NCI-H187 (cell line): ENCODE data around the gene TAOK1.
A peak's percentile ranks its signal among the peaks of the same experiment; 100 is the strongest.

Experiments used
- DNase-seq, 2 experiments: peaks; one replicate each; lab custom pipeline; 2025; lab: John Stamatoyannopoulos, UW

Gene TAOK1

GRCh38 chr17:29583324-29584248 lies 193.4 kb downstream of the TAOK1 start:
- no peak for DNase-seq

DNA sequence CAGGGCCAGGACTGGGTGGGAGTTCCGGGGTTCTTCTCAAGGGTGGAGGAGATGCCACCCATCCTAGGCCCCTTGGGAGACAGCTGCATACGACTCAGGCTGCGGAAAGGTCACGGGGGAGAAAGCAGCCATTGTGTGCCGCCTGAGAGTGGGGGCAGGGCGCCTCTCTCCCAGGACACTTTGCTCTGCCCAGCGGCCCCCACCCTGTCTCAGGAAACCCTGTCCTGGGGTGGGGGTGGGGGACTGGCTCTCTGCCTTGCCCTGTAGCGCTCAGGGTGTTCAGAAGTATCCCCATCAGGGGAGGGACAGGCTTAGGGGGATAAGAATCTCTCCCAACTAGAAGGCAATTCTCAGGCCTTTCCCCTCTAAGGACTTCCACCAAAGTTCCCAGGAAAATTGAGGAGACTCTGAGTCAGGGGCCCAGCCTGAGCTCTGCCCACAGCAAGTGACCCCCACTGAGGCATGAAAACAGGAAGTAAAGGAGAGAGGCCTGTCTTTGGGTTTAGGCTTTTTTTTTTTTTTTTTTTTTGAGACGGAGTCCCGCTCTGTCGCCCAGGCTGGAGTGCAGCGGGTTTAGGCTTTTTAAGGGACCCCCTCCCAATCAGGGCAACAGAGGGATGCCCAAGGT lies 194.4 kb downstream of the TAOK1 start:
- no peak for DNase-seq

- DNase-seq = no peak
Observed at GRCh38 chr17:29585080-29585751, 195.1 kb downstream of the TAOK1 start.

GRCh38 chr17:29586676-29587469 lies 196.7 kb downstream of the TAOK1 start:
- DNase-seq = no peak

GRCh38 chr17:29587591-29587990 lies 197.4 kb downstream of the TAOK1 start:
- DNase-seq = no peak

- DNase-seq = no peak
Observed at GRCh38 chr17:29588017-29588561, 197.9 kb downstream of the TAOK1 start.

DNA sequence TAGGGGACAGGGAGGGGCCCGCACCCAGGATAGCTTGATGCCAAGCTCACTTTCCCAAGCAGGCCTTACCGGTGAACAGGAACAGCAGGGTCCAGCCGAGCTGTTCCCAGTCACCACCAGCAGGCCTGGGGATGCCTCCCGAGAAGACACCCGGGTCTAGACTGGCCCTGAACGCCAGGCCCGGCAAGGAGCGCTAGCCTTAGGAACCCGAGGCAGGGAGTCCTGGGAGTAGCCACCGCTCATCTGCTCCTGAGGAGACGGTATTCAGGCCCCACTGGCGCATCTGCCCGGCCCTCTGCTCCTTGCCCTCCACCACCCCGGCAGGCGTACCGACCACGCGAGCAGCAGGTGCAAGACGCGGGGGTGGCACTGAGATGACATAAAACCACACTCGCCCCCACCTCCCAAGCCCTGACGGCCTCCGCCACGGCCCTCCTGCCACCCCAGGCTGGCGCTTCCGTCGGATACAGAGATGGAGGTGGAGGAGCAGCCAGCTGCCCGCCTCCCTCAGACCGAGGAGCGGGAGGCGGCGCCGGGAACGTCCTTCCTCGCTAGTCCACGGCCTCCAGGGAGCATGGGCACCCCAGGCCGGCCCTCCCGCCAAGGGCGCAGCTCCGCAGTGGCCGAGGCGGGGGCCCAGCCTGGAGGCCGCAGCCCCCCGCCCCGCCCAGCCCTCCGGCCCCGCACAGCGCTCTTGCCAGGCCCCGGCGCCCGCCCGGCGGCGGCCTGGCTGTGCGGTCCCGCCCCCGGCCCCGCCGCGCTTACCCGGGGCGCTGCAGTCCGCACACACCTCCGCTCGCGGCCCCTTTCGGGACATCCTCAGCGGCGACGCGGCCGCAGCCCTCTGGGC lies 198.6 kb downstream of the TAOK1 start:
- no peak for DNase-seq

GRCh38 chr17:29589524-29590410 lies 199.6 kb downstream of the TAOK1 start, which contains the start of gene GIT1:
GIT1 (minus strand) TSS chr17:29589648; CDS start chr17:29589378, 270 bp downstream.
- peak; percentile 26 to 75 for DNase-seq

- DNase-seq = no peak
Observed at GRCh38 chr17:29590411-29591145, 200.4 kb downstream of the TAOK1 start.

DNA sequence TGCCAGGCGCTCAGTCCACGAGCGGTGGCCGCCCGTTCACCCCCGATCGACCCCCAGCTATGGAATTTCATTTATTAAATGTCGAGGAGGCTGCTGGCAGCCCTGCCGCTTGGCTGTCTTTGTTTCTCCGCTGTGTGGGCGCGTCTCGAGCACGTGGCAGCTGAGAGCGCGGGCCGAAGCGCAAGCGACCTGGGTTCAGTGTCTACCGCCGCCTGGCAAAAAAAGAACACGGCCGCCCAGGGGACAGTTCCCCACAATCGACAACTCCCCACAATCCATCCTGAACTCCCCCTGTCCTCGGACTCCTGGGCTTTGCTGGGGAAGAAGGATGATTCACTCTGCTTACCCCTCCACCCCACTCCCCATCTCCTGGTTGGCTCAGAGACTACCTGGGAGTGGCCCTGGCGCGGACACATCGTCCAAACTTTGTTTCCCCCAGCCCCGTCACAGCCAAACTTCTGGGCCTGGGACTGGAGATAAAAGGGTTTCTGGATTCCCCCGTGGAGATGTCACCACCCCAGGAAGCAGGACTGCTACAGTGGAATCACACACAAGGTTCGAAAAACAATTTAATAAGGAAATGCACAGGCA lies 201.1 kb downstream of the TAOK1 start:
- no peak for DNase-seq

DNA sequence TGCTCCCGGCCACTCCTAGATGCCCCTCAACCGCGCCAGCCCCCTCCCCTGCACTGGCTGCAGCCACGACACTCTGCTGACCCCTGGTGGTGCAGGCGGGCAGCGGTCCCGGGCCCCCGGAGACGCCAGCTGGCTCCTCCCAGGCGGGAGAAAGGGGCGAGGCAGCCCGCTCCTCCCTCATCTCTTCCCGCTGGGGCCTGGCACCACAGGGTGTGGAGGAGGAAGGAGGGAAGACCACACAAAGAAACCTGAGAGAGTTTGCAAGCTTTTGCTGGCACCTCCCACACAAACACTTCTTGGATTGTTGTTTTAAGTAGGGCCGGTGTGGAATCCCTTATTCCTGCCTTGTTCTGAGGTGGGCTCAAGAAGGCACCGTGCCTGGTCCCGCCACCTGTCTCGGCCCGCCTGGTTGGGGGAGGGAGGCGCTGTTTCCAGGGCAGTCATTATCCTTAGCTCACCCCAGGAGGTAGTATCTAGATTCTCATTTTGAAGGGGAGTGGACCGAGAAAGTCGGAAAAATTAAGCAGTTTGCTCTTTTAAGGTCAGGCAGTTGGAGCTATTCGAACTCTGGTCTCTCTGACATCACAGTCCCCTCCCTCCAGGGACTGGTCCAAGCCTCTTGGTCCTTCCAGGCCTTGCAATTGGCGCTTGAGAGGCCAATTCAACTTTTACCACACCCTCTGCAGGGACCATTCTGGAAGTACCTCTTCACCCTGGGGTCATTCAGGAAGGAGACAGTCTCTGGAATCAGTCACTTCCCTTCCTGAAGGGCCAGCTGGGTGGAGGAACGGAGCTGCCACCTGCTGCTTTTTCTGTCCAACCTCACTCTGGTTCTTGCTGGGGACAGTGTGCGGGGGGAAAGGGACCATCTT lies 201.8 kb downstream of the TAOK1 start:
- DNase-seq = peak; percentile 77 to 82

DNA sequence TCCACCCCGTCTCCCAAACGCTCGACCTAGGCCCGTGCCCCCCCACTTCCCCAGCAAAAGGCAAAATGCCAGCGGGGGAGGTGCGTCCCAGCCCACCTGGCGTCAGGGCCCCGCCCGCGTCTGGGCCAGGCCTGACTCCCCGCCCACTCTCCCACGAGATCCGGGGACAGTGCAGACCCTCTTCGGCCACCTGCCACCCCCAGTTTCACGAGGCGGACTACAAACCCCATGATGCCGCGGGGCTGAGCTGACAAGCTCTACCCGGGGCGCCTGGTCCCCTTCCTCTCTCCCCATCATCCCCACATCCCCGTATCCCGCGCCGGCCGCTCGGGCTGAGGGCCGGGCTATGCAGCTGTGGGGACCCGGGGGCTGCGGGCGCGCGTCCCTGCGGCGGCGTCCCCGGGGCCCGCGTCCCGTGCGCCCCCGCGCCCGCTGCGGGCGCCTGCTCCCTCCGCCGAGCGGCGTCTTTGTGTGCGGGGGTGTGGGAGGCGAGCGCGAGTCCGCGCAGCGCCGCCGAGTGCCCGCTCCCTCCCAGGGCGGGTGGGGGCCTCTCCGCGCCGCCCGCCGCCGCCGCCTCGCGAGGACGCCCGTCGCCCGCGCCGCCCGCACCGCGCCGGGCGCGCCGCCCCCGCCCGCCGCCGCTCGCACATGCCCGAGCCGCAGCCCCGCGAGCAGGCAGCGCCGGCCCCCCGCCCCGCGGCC lies 202.8 kb downstream of the TAOK1 start, which contains the start of gene ANKRD13B:
Gene ANKRD13B (plus strand): TSS at position 283 of the 702 bp plus-strand sequence. CDS start 490 bp downstream, outside the sequence.
- DNase-seq = peak in 1 of 2 experiments; percentile 28

DNA sequence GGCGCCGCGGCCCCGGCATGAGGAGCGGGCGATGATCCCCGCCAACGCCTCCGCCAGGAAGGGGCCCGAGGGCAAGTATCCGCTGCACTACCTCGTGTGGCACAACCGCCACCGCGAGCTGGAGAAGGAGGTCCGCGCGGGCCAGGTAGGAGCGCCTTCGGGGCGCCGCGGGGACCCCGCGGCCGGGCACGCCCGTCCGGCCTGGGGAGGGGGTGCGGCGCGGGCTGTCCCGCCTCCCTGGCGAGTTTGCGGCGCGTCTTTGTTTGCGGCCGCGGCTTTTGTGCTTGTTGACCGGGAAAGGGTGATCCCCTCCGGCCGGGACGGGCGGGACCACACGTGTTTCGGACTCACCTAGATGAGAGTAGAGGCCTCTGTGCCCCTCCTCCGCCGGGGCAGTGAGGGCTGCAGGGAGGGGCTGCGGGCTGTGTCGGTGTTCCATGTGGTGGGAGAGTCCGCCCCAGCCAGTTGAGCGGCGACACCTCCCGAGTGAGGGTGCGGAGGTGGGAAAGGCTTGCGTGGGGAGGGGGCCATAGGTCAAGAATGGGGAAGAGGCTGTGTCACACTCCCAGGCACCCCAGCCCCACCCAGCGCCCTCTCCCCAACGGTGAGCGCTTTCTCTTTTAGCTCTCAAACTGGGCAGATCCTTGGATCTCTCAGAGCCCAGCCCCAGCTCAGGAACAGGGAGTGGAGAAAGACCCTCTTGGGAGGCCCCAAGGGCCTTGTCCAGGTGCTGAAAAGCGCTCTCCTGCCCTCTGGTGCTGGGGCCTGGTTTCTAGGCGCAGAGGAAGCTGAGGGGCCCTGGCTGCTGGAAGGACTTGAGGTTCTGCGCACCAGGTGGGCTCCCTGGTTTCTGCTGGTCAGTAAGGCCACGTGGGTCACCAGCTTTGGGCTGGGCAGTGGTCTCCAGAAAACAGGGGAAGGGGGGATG lies 203.7 kb downstream of the TAOK1 start:
- DNase-seq = no peak

DNA sequence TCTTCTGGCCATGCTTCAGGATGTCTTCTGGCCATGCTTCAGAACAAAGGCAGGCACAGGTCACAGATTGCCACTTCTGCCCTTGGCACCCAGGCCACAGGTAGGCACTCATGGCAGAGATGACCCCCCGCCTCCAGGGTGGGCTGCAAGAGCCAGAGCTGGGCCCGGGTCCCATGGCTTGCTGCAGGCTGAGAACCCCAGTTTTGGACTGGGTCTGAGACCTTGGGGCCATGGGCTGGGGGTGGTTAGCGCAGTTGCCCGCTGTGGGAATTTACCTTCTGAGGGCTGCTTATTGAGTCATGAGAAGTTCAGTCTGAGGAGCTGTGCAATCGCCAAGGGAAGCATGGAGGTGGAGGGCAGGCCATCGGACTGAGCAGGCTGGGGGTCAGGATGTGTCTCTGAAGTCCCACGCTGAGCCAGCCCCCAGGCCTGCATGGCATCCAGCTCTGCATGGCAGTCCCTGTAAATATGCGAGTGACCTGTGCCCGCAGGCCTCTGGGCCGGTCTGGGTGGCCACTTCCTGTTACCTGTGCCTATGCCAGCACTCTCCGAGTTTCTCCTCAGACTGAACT lies 204.4 kb downstream of the TAOK1 start:
- no peak for DNase-seq
